Uterus (tissue), 4 donors: ENCODE measurements around the gene UBXN6. TPM values are rescaled to one million over a fixed set of nuclear protein-coding genes. Genes with fewer than 3 reads are reported as not detected.

Experiments
- DNase-seq, 2 donors: peaks; one replicate each; pipeline ENCODE4 v3.0.0-alpha.2; 2019 to 2020
- H3K27ac ChIP-seq, 2 donors: fragments of 200-600 bp; sonication (generic); 1 replicate in 1 of 2; 2 replicates in 1 of 2; pipeline ENCODE4 v1.5.1; 2016 to 2018
- H3K27me3 ChIP-seq, 2 donors: fragments of 200-600 bp; sonication (generic); one replicate each; pipeline ENCODE4 v1.5.1; 2018 to 2019; ENCODE audit warnings: control low read depth in 1 of 2
- H3K36me3 ChIP-seq, 2 donors: fragments of 200-600 bp; sonication (generic); one replicate each; pipeline ENCODE4 v1.5.1; 2019; ENCODE audit warnings: control low read depth in 1 of 2
- H3K4me1 ChIP-seq, 2 donors: fragments of 200-600 bp; sonication (generic); one replicate each; pipeline ENCODE4 v1.5.1; 2018 to 2019; ENCODE audit warnings: control low read depth in 1 of 2
- H3K4me3 ChIP-seq, 2 donors: fragments of 200-600 bp; sonication (generic); 1 replicate in 1 of 2; 2 replicates in 1 of 2; pipeline ENCODE4 v1.5.1; 2018 to 2019; ENCODE audit warnings: mild to moderate bottlenecking in 1 of 2
- H3K9me3 ChIP-seq, 2 donors: fragments of 200-600 bp; sonication (generic); one replicate each; pipeline ENCODE4 v1.5.1; 2019; ENCODE audit warnings: control low read depth in 1 of 2
- POLR2A ChIP-seq, 2 donors: fragments of 450-650 bp; IDR thresholded peaks; one replicate each; pipeline ENCODE4 v1.6.1; 2016; ENCODE audit warnings: antibody characterized with exemption in 2 of 2, mild to moderate bottlenecking in 1 of 2, moderate library complexity in 1 of 2
- intact Hi-C: fragments of 100-400 bp; cut with DNase I; formaldehyde crosslinking; loops from one replicate; pipeline ENCODE4 v1.15.1; 2023; ENCODE audit warnings: low total_unique reads
- total RNA-seq, 4 donors: library from RNA; depleted of rRNA in 3 of 4; stranded (reverse); fragments of >200 nt in 3 of 4; gene quantifications; one replicate each; pipeline versions ENCODE4 v1.1.0 to v1.2.4, GENCODE V29; 2014 to 2023
- TF ChIP-seq, protein P1 (sequence below), 4 experiments: fragments of 200-600 bp in 2 of 4; fragments of 450-650 bp in 2 of 4; sonication (generic) in 2 of 4; IDR thresholded peaks; one replicate each; pipeline ENCODE4 v1.5.1; 2016 to 2019; ENCODE audit warnings: antibody characterized with exemption in 4 of 4, mild to moderate bottlenecking in 2 of 4, moderate library complexity in 1 of 4
- donor health status: DM: yes; HTN: yes; CAD: no.

Gene UBXN6
- total RNA-seq, 4 donors from 2014 or later: 61.5 to 266 (median 90.0) TPM

DNA sequence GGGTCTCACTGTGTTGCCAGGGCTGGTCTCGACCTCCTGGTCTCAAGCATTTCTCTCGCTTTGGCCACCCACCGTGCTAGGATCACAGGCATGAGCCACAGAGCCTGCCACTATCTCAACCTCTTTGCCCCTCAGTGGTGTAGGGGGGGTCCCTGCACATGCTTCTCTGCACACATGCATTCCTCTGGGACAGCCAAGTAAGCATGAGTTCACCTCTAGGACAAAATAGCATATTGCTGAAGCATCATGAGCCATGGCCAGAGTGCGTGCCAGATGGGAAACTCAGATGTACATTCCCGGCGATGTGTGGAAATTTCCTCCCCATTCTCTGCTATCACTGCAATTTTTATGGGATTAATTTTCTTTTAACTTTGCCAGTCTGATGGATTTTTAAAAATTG is 32.1 kb downstream of the UBXN6 start:
- no peak for TF ChIP-seq POLR2A (IDR thresholded peaks at IDR 0.05)
- TF ChIP-seq, protein P1, sequence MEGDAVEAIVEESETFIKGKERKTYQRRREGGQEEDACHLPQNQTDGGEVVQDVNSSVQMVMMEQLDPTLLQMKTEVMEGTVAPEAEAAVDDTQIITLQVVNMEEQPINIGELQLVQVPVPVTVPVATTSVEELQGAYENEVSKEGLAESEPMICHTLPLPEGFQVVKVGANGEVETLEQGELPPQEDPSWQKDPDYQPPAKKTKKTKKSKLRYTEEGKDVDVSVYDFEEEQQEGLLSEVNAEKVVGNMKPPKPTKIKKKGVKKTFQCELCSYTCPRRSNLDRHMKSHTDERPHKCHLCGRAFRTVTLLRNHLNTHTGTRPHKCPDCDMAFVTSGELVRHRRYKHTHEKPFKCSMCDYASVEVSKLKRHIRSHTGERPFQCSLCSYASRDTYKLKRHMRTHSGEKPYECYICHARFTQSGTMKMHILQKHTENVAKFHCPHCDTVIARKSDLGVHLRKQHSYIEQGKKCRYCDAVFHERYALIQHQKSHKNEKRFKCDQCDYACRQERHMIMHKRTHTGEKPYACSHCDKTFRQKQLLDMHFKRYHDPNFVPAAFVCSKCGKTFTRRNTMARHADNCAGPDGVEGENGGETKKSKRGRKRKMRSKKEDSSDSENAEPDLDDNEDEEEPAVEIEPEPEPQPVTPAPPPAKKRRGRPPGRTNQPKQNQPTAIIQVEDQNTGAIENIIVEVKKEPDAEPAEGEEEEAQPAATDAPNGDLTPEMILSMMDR (IDR thresholded peaks at IDR 0.05): no peak
- H3K4me1 ChIP-seq: no peaks in the 10 kb centered on the region

DNA sequence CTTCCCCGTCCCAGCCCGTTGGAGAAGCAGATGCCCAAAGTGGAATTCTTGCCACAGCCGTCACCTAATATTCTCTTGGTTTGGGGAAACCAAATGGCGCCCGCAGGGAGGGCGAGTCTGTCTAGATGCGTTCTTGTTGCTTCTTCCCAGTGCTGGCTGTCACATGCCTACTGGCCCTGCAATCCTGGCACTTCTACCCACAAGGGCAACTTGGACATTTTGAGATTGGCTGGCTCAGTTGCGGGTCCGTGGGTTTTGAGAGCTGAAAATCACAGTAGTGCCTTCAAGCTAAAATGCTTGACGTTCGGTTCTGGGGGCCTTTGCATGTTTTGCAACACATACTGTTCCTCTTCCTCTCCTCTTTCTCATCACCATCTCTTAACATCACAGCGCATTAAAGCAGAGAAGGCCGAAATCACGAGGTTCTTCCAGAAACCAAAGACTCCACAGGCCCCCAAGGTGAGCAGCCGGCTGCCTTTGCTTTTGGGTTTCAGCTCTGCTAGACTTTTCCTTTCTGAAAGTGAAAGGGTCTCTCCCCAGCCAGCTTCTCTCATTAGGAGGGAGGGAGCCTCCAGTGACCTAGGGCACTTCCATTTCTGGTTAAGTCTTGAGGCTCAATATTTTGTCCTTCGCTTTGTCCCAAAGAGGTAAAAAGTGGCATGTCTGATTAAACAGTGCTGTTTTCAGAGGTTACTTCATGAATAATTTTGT is 34.0 kb downstream of the UBXN6 start:
- Histone ChIP-seq H3K27me3 (no peaks in the 10 kb centered on the region), H3K4me3 (no peak overlapping the region), H3K36me3 (no peaks in the 10 kb centered on the region), H3K27ac (no peak overlapping the region), H3K4me1 (no peaks in the 10 kb centered on the region), H3K9me3 (no peaks in the 10 kb centered on the region)
- no peak for TF ChIP-seq POLR2A (IDR thresholded peaks at IDR 0.05)
- TF ChIP-seq, protein P1 (IDR thresholded peaks at IDR 0.05): no peak
- DNase-seq: no peak
- intact Hi-C loops: no loop called here

More for the DNA sequence above, 32.1 kb downstream of the UBXN6 start:
- no peak overlapping the region for H3K4me3 ChIP-seq
- H3K9me3 ChIP-seq: no peaks in the 10 kb centered on the region
- H3K27me3 ChIP-seq: no peaks in the 10 kb centered on the region
- intact Hi-C loops: no loop called here
- no peaks in the 10 kb centered on the region for H3K36me3 ChIP-seq
- no peak overlapping the region for H3K27ac ChIP-seq
- no peak for DNase-seq

DNA sequence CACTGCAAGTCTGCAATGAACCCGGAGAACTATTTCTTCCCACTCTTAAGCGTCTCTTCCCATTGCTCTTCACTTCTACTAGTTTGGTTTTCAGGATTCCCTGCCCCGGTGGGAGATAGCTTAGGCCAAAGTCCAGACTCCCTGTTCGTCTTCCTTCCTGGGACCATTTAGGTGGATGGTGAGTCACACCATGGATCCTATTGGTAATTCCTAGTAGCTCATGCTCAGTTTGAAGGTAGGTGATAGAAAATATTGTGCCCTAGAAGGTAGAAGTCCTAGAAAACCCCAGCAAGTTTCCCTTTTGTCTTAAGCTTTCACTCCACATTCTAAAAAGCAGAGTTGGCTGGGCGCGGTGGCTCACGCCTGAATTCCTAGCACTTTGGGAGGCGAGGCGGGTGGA is 41.3 kb downstream of the UBXN6 start:
- TF ChIP-seq, protein P1 (IDR thresholded peaks at IDR 0.05): no peak
- TF ChIP-seq POLR2A (IDR thresholded peaks at IDR 0.05): no peak
- Histone ChIP-seq H3K9me3 (no peaks in the 10 kb centered on the region), H3K4me1 (no peaks in the 10 kb centered on the region), H3K36me3 (no peaks in the 10 kb centered on the region), H3K27ac (peak overlapping the region; percentile 43 to 57), H3K4me3 (no peak overlapping the region), H3K27me3 (no peaks in the 10 kb centered on the region)
- intact Hi-C loops: no loop called here
- no peak for DNase-seq

DNA sequence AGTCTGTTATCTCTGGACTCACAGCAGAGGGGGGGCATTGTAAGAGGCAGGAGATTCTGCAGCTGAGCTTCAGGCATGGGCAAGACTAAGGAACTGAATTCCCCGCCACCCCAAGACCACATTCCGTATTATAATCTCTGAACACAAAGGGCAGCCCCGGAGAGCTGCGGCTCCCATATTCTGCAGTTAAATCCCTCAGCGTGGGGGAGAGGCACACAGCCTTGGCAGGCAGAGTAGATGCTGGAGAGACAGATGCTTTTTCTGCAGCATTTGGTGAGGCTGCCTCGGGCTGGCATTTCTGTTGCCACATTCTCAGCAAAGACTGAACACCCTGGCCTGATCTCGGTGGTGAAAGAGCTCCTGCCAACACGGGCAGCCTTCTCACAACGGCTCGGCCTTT is 42.2 kb downstream of the UBXN6 start:
- H3K9me3 ChIP-seq: no peaks in the 10 kb centered on the region
- DNase-seq: peak in 1 of 2 donors; percentile 28
- TF ChIP-seq POLR2A (IDR thresholded peaks at IDR 0.05): no peak
- TF ChIP-seq, protein P1 (IDR thresholded peaks at IDR 0.05): no peak
- intact Hi-C loops: no loop called here
- H3K27ac ChIP-seq: peak overlapping the region; percentile 43 to 57
- no peaks in the 10 kb centered on the region for H3K4me1 ChIP-seq
- H3K4me3 ChIP-seq: no peak overlapping the region
- H3K27me3 ChIP-seq: no peaks in the 10 kb centered on the region
- no peaks in the 10 kb centered on the region for H3K36me3 ChIP-seq

DNA sequence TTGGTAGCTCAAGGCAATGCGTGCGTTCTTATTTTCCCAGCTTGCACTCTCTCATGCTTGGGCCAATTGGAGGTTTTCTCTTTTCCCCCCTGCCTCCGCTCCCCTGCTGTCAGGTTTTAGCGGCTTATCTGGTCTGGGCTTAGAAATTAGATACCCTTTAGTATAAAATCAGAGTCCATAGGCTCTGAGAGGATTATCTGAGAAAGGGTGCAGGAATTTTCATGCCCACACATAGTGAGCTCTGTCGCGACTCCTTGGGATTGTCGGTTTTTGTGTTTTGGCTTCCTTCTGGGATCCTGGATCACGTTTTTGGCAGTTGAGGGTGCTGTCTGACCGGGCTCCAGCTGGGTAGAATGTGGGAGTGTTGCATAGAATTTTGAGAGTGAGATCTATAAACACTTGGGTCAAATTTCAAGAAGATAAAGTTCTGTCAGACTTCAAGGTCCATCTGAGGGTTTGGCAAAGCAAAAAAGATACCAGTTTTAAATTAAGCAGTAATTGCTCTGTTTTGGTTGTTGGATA is 42.7 kb downstream of the UBXN6 start:
- intact Hi-C loops: no loop called here

More for the DNA sequence above, 42.7 kb downstream of the UBXN6 start:
- Histone ChIP-seq H3K4me1 (no peaks in the 10 kb centered on the region), H3K27me3 (no peaks in the 10 kb centered on the region), H3K27ac (peak overlapping the region; percentile 43 to 57), H3K4me3 (no peak overlapping the region), H3K36me3 (no peaks in the 10 kb centered on the region), H3K9me3 (no peaks in the 10 kb centered on the region)
- TF ChIP-seq POLR2A (IDR thresholded peaks at IDR 0.05): no peak
- TF ChIP-seq, protein P1 (IDR thresholded peaks at IDR 0.05): peak in 2 of 4 experiments; percentile 2 to 4
- DNase-seq: no peak
